Keratinocyte (primary cell): ENCODE results near the gene SDF2. TPM values are rescaled to one million over a fixed set of nuclear protein-coding genes. Genes with fewer than 3 reads are reported as not detected.

Experiments
- DNase-seq: peaks from one replicate; pipeline ENCODE4 v3.0.0-alpha.2; 2011; ENCODE audit warnings: low read depth, missing footprints, low spot score
- FAIRE-seq: peaks from 2 replicates; lab custom pipeline; 2011; peaks lifted over from hg19 to GRCh38; lab: Jason Lieb, UNC
- H2AFZ ChIP-seq: 2 replicates; pipeline ENCODE4 v1.6.0; 2012; ENCODE audit warnings: low read length, control low read depth, inconsistent platforms; ENCODE audit not compliant: control insufficient read depth
- H3K27ac ChIP-seq: 2 replicates; pipeline ENCODE4 v1.5.1; 2011; ENCODE audit warnings: low read length; ENCODE audit not compliant: control insufficient read depth, insufficient read depth
- H3K27me3 ChIP-seq: 3 replicates; pipeline ENCODE4 v1.6.0; 2011; ENCODE audit warnings: low read length; ENCODE audit not compliant: control insufficient read depth, insufficient read depth; ENCODE audit errors: extremely low read depth
- H3K36me3 ChIP-seq, 2 experiments: 2 replicates in 1 of 2; 3 replicates in 1 of 2; pipeline ENCODE4 v1.5.1; 2011; ENCODE audit warnings: low read length in 2 of 2, mild to moderate bottlenecking in 1 of 2; ENCODE audit not compliant: control insufficient read depth in 2 of 2, insufficient read depth in 2 of 2; ENCODE audit errors: extremely low read depth in 1 of 2
- H3K4me1 ChIP-seq: 3 replicates; pipeline ENCODE4 v1.5.1; 2011; ENCODE audit warnings: low read length; ENCODE audit not compliant: control insufficient read depth, insufficient read depth; ENCODE audit errors: extremely low read depth
- H3K4me2 ChIP-seq: 3 replicates; pipeline ENCODE4 v1.6.0; 2011; ENCODE audit warnings: low read depth, low read length; ENCODE audit not compliant: control insufficient read depth, insufficient read depth; ENCODE audit errors: extremely low read depth
- H3K4me3 ChIP-seq, 3 experiments: fragments of 200-600 bp in 1 of 3; sonication (generic) in 1 of 3; 2 replicates in 2 of 3; 3 replicates in 1 of 3; pipeline ENCODE4 v1.5.1; 2011 to 2016; ENCODE audit warnings: low read length in 3 of 3, mild to moderate bottlenecking in 3 of 3, control low read depth in 2 of 3, inconsistent platforms in 1 of 3, low read depth in 1 of 3, mixed read lengths in 1 of 3, mixed run types in 1 of 3, moderate library complexity in 1 of 3; ENCODE audit not compliant: control insufficient read depth in 2 of 3, insufficient read depth in 2 of 3; ENCODE audit errors: extremely low read depth in 1 of 3
- H3K79me2 ChIP-seq: 2 replicates; pipeline ENCODE4 v1.6.0; 2012; ENCODE audit warnings: low read length; ENCODE audit not compliant: control insufficient read depth, insufficient read depth
- H3K9ac ChIP-seq: 3 replicates; pipeline ENCODE4 v1.6.0; 2011; ENCODE audit warnings: low read length; ENCODE audit not compliant: control insufficient read depth, insufficient read depth; ENCODE audit errors: extremely low read depth
- H3K9me1 ChIP-seq: 3 replicates; pipeline ENCODE4 v1.6.0; 2011; ENCODE audit warnings: low read length; ENCODE audit not compliant: control insufficient read depth, insufficient read depth; ENCODE audit errors: extremely low read depth
- H3K9me3 ChIP-seq: 2 replicates; pipeline ENCODE4 v1.5.1; 2012; ENCODE audit warnings: low read depth, low read length; ENCODE audit not compliant: control insufficient read depth
- H4K20me1 ChIP-seq: 3 replicates; pipeline ENCODE4 v1.6.0; 2011; ENCODE audit warnings: low read length; ENCODE audit not compliant: control insufficient read depth, insufficient read depth; ENCODE audit errors: extremely low read depth
- EZH2 ChIP-seq: IDR thresholded peaks from one replicate; pipeline ENCODE4 v1.6.1; 2012; ENCODE audit warnings: inconsistent platforms, mild to moderate bottlenecking, low read length, moderate library complexity
- dilution Hi-C: fragments of 300-500 bp; cut with MboI; formaldehyde crosslinking; loops from one replicate; pipeline ENCODE4 v1.7.0; 2020; ENCODE audit warnings: low sequenced_read_pairs; ENCODE audit not compliant: extremely low pct_ligation_motif_present
- polyA plus RNA-seq, 5 experiments: library from polyadenylated mRNA; depleted of rRNA in 3 of 5; stranded (reverse) in 3 of 5; stranded (forward) in 1 of 5; unstranded in 1 of 5; fragments of >200 nt; gene quantifications; 1 replicate in 1 of 5; 2 replicates in 3 of 5; 3 replicates in 1 of 5; pipeline versions ENCODE4 v1.2.1 to v1.2.3, GENCODE V29; 2011 to 2012; ENCODE audit warnings: missing spikeins in 2 of 5, low read depth in 1 of 5, low replicate concordance in 1 of 5
- TF ChIP-seq, protein P1 (sequence below), 3 experiments: IDR thresholded peaks in 1 of 3; conservative IDR thresholded peaks in 1 of 3; optimal IDR thresholded peaks in 1 of 3; 2 replicates in 2 of 3; 3 replicates in 1 of 3; pipeline versions ENCODE3 to v1.5.1; 2011; ENCODE audit warnings: low read length in 3 of 3, mild to moderate bottlenecking in 3 of 3, moderate library complexity in 2 of 3, control low read depth in 1 of 3, inconsistent platforms in 1 of 3; ENCODE audit not compliant: insufficient read depth in 2 of 3; ENCODE audit errors: extremely low read depth in 1 of 3

Gene SDF2
- polyA plus RNA-seq, 1 donor (not counting 4 experiments of a cell fraction or from before 2014, with no cell fraction given) = 61.5 TPM

DNA sequence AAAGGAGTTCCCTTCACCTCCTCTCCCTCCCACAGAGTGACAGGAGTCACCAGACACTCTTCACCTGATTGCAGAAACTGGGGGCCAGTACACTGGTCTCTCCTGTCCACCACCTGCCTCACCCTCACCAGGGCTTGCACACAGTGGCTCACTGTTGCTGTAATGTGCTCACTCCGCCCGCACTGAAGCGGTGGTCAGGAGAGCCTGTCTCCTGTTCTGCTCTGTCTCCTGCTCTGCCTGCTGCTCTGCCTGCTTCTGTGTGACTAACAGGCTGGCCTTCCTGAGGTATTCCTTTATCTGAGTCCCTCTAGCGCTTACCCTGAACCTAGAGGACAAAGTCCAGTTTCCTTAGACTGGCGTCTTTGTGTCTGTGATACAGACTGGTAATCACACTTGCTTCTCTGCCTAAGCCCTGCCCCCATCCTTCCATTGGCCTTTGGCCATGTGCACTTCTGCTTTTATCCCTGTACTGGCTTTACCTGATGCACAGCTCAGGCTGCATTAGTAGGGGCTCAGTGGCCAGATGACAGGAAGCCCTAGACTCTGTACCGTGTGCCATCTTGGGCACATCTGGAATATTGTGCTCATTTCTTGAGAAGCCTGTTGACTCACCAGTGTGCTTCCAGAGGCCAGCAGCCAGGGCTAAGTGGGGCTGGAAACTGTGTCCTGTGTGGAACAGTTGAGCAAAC is 36.7 kb upstream of the SDF2 start:
- peaks cover 61 to 65% of the 10 kb centered on the region in 2 experiments for H3K36me3 ChIP-seq
- H4K20me1 ChIP-seq = no peaks in the 10 kb centered on the region
- H3K79me2 ChIP-seq = no peaks in the 10 kb centered on the region
- H3K4me2 ChIP-seq = no peak overlapping the region
- no peak overlapping the region for H3K9ac ChIP-seq
- H3K4me1 ChIP-seq = no peaks in the 10 kb centered on the region
- no peak overlapping the region for H3K27ac ChIP-seq
- no peak overlapping the region for H3K4me3 ChIP-seq
- dilution Hi-C loops = no loop called here
- TF ChIP-seq, protein P1, sequence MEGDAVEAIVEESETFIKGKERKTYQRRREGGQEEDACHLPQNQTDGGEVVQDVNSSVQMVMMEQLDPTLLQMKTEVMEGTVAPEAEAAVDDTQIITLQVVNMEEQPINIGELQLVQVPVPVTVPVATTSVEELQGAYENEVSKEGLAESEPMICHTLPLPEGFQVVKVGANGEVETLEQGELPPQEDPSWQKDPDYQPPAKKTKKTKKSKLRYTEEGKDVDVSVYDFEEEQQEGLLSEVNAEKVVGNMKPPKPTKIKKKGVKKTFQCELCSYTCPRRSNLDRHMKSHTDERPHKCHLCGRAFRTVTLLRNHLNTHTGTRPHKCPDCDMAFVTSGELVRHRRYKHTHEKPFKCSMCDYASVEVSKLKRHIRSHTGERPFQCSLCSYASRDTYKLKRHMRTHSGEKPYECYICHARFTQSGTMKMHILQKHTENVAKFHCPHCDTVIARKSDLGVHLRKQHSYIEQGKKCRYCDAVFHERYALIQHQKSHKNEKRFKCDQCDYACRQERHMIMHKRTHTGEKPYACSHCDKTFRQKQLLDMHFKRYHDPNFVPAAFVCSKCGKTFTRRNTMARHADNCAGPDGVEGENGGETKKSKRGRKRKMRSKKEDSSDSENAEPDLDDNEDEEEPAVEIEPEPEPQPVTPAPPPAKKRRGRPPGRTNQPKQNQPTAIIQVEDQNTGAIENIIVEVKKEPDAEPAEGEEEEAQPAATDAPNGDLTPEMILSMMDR (optimal IDR thresholded peaks at IDR 0.05 in 1 of 3, IDR thresholded peaks at IDR 0.05 in 1 of 3, conservative IDR thresholded peaks at IDR 0.05 in 1 of 3; ENCODE audit: extremely low read depth in 1 of 3, insufficient read depth in 2 of 3, low read length in 3 of 3) = no peak
- TF ChIP-seq EZH2 = no peak
- H3K9me3 ChIP-seq = no peaks in the 10 kb centered on the region
- FAIRE-seq (no peak), DNase-seq (no peak)
- no peak overlapping the region for H2AFZ ChIP-seq
- H3K9me1 ChIP-seq = no peaks in the 10 kb centered on the region
- no peaks in the 10 kb centered on the region for H3K27me3 ChIP-seq

GRCh38 chr17:28693869-28694268 is 32.2 kb upstream of the SDF2 start:
- Histone ChIP-seq H3K27ac (no peak overlapping the region), H3K9ac (no peak overlapping the region), H3K79me2 (no peaks in the 10 kb centered on the region), H2AFZ (no peak overlapping the region), H3K36me3 (peaks cover 45 to 55% of the 10 kb centered on the region in 2 experiments), H3K4me3 (no peak overlapping the region), H3K27me3 (no peaks in the 10 kb centered on the region), H3K9me1 (no peaks in the 10 kb centered on the region), H3K9me3 (no peaks in the 10 kb centered on the region), H3K4me2 (no peak overlapping the region), H4K20me1 (no peaks in the 10 kb centered on the region), H3K4me1 (no peaks in the 10 kb centered on the region)
- TF ChIP-seq, protein P1 (optimal IDR thresholded peaks at IDR 0.05 in 1 of 3, IDR thresholded peaks at IDR 0.05 in 1 of 3, conservative IDR thresholded peaks at IDR 0.05 in 1 of 3; ENCODE audit: extremely low read depth in 1 of 3, insufficient read depth in 2 of 3, low read length in 3 of 3) = no peak
- no peak for TF ChIP-seq EZH2
- DNase-seq (no peak), FAIRE-seq (no peak)
- dilution Hi-C loops = no loop called here
